ENCODE data around the gene PDE6B. TPM values are rescaled to one million over a fixed set of nuclear protein-coding genes. Genes with fewer than 3 reads are reported as not detected.
A peak's percentile ranks its signal among the peaks of the same experiment; 100 is the strongest.

The PDE6B gene
- total and polyA plus RNA-seq, 10 donors, result 4.4 to 19.8 (median 11.8) TPM

- peak overlapping the region; percentile 14 to 91 (median 86) for H3K27ac ChIP-seq
- H3K36me3 ChIP-seq, result peaks cover 0 to 9% (median 0%) of the 10 kb centered on the region in 6 donors
- peak; percentile 78 to 89 (median 80) for TF ChIP-seq POLR2AphosphoS5 (IDR thresholded peaks at IDR 0.05)
- TF ChIP-seq, protein P1, sequence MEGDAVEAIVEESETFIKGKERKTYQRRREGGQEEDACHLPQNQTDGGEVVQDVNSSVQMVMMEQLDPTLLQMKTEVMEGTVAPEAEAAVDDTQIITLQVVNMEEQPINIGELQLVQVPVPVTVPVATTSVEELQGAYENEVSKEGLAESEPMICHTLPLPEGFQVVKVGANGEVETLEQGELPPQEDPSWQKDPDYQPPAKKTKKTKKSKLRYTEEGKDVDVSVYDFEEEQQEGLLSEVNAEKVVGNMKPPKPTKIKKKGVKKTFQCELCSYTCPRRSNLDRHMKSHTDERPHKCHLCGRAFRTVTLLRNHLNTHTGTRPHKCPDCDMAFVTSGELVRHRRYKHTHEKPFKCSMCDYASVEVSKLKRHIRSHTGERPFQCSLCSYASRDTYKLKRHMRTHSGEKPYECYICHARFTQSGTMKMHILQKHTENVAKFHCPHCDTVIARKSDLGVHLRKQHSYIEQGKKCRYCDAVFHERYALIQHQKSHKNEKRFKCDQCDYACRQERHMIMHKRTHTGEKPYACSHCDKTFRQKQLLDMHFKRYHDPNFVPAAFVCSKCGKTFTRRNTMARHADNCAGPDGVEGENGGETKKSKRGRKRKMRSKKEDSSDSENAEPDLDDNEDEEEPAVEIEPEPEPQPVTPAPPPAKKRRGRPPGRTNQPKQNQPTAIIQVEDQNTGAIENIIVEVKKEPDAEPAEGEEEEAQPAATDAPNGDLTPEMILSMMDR (IDR thresholded peaks at IDR 0.05 in 8 of 11, conservative IDR thresholded peaks at IDR 0.05 in 3 of 11), result no peak
- H3K4me1 ChIP-seq, result peaks cover 7 to 66% (median 52%) of the 10 kb centered on the region in 6 donors
- H3K9me3 ChIP-seq, result no peaks in the 10 kb centered on the region
- peak; percentile 96 for DNase-seq
- WGBS, 5 donors, result 53 to 77% (median 59%) methylated on average over 10 to 38 of the region's 38 CpGs
- H3K27me3 ChIP-seq (replicated peaks in 1 of 7), result peaks cover 0 to 13% (median 0%) of the 10 kb centered on the region in 7 donors
- intact Hi-C loops (cut with DNase I; ENCODE audit: low total_unique reads), result no loop called here
- peak overlapping the region in 4 of 8 donors; percentile 41 to 72 (median 48) for H3K4me3 ChIP-seq
Observed at GRCh38 chr4:687048-687970, 61.9 kb downstream of the PDE6B start.

- intact Hi-C loops (cut with DNase I; ENCODE audit: low total_unique reads), result no loop called here
- Histone ChIP-seq H3K4me1 (peaks cover 7 to 57% (median 47%) of the 10 kb centered on the region in 6 donors), H3K9me3 (no peaks in the 10 kb centered on the region), H3K27ac (peak overlapping the region; percentile 70 to 91 (median 86)), H3K36me3 (peaks cover 0 to 9% (median 0%) of the 10 kb centered on the region in 6 donors), H3K27me3 (replicated peaks in 1 of 7) (peaks cover 0 to 16% (median 0%) of the 10 kb centered on the region in 7 donors), H3K4me3 (peak overlapping the region; percentile 31 to 72 (median 40))
- 60 to 91% (median 82%) methylated on average over 8 to 26 of the region's 26 CpGs for WGBS, 5 donors
- TF ChIP-seq, protein P1 (IDR thresholded peaks at IDR 0.05 in 8 of 11, conservative IDR thresholded peaks at IDR 0.05 in 3 of 11), result no peak
- TF ChIP-seq POLR2AphosphoS5 (IDR thresholded peaks at IDR 0.05) (no peak), POLR2A (IDR thresholded peaks at IDR 0.05) (no peak)
- DNase-seq, result peak; percentile 80
Observed at GRCh38 chr4:687971-688853, 62.8 kb downstream of the PDE6B start.

DNA sequence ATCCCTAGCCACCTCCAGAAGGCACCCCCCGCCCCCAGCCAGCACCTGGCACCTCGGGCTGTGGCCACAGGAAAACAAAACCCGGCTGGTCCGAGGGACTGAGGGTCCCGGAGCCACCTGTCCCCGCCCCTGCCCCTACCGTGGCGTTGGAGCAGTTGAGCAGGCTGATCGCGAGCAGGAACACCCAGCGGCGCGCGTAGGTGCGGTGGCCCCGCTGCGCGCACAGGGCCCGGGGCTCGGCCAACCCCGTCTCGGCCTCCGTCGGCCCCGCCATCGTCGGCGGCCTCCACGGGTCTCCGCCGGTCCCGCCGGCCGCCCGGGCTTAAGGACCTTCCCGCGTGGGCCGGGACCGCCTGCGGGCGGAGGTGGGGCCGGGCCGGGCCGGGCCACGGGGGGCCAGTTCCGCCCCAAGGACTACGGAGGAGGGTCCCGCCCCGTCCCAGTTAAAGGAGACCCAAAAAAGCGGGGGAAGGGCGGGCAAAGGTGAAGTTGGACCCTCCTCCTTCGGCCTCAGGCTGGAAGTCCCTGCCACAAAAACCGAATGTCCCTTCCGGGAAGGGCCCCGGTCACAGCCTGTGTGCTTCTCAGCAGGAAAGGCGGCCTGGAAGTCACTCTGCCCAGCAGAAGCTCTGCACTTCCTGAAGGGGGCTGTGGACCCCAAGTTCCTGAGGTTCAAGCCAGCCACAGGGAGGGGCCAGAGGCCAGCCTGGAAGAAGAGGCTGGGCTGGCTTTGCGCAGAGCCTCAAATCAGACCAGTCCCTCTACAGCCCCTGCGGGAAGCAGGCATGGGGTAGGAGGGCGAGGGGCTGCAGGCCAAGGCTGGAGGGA is 63.7 kb downstream of the PDE6B start, which contains the start of gene SLC49A3:
Gene SLC49A3, minus strand, starts transcription at position 298 of the 828 bp plus-strand sequence. Its CDS starts 24 bp downstream, at position 274.
- Histone ChIP-seq H3K4me3 (peak within 1 kb of the TSS; percentile 31 to 72 (median 40)), H3K27ac (peak within 1 kb of the TSS; percentile 70 to 91 (median 86)), H3K36me3 (peaks cover 0 to 9% (median 0%) of the 10 kb centered on the region in 6 donors), H3K27me3 (replicated peaks in 1 of 7) (peaks cover 0 to 18% (median 0%) of the 10 kb centered on the region in 7 donors), H3K9me3 (no peaks in the 10 kb centered on the region), H3K4me1 (peaks cover 7 to 48% (median 38%) of the 10 kb centered on the region in 6 donors)
- DNase-seq, result peak; percentile 87
- WGBS, 5 donors, result 8 to 15% (median 9%) methylated on average over 20 to 59 of the region's 59 CpGs
- TF ChIP-seq POLR2A (IDR thresholded peaks at IDR 0.05) (no peak), POLR2AphosphoS5 (IDR thresholded peaks at IDR 0.05) (peak in 2 of 3 donors; percentile 44 to 56)
- TF ChIP-seq, protein P1 (IDR thresholded peaks at IDR 0.05 in 8 of 11, conservative IDR thresholded peaks at IDR 0.05 in 3 of 11), result no peak
- intact Hi-C loops (cut with DNase I; ENCODE audit: low total_unique reads), result no loop called here
